Measurements from ENCODE around the gene KITLG.

DNA sequence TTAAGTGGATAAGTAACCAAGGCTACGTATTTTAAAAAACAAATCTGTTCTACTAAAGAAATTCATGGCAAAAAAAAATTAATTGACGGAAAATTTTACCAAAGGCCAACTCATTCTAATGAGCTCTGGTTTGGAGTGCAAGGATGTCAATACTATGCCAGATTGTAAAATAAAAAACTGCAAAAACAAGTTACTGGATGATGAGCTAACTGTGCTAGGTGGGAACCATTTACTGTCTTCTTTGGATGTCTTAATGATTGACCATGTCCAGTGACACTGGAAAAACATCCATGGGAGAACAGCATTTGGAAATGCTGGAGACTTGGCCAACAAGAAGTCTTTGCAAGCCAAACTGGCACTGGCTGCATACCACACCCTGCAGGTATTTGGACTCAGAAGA is 41.6 kb downstream of the KITLG start:
- TF ChIP-seq, protein P1, sequence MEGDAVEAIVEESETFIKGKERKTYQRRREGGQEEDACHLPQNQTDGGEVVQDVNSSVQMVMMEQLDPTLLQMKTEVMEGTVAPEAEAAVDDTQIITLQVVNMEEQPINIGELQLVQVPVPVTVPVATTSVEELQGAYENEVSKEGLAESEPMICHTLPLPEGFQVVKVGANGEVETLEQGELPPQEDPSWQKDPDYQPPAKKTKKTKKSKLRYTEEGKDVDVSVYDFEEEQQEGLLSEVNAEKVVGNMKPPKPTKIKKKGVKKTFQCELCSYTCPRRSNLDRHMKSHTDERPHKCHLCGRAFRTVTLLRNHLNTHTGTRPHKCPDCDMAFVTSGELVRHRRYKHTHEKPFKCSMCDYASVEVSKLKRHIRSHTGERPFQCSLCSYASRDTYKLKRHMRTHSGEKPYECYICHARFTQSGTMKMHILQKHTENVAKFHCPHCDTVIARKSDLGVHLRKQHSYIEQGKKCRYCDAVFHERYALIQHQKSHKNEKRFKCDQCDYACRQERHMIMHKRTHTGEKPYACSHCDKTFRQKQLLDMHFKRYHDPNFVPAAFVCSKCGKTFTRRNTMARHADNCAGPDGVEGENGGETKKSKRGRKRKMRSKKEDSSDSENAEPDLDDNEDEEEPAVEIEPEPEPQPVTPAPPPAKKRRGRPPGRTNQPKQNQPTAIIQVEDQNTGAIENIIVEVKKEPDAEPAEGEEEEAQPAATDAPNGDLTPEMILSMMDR (IDR thresholded peaks at IDR 0.05; ENCODE audit: poor library complexity), result no peak
- no peak for TF ChIP-seq EZH2 (IDR thresholded peaks at IDR 0.05; ENCODE audit: borderline replicate concordance)
